ENCODE measurements around the gene PNLDC1. TPM values are rescaled to one million over a fixed set of nuclear protein-coding genes. Genes with fewer than 3 reads are reported as not detected.

Gene PNLDC1
- total RNA-seq, 4 donors from 2014 or later, result 0.34 TPM; not detected in 3

DNA sequence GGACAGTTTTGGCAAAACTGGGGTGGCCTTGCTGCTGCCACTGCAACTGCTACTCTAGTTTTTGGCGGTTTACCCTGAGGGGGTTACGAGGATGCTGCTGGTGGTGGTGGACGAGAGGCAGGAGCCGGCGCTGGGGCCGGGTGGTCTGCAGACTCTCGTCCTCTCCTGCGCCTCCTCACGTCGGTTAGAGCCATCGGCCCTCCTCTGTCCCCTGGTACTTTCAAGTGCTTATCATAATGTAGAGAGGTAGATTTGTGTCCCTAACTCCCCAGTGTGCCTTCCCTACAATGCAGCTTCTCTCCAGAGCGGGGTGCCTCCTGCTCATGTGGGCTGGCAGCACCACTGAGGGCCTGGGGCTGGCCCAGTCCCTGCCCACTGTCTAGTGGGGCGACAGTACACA, 25.9 kb downstream of the PNLDC1 start:
- TF ChIP-seq, protein P1, sequence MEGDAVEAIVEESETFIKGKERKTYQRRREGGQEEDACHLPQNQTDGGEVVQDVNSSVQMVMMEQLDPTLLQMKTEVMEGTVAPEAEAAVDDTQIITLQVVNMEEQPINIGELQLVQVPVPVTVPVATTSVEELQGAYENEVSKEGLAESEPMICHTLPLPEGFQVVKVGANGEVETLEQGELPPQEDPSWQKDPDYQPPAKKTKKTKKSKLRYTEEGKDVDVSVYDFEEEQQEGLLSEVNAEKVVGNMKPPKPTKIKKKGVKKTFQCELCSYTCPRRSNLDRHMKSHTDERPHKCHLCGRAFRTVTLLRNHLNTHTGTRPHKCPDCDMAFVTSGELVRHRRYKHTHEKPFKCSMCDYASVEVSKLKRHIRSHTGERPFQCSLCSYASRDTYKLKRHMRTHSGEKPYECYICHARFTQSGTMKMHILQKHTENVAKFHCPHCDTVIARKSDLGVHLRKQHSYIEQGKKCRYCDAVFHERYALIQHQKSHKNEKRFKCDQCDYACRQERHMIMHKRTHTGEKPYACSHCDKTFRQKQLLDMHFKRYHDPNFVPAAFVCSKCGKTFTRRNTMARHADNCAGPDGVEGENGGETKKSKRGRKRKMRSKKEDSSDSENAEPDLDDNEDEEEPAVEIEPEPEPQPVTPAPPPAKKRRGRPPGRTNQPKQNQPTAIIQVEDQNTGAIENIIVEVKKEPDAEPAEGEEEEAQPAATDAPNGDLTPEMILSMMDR (IDR thresholded peaks at IDR 0.05; ENCODE audit: low read depth), result no peak

DNA sequence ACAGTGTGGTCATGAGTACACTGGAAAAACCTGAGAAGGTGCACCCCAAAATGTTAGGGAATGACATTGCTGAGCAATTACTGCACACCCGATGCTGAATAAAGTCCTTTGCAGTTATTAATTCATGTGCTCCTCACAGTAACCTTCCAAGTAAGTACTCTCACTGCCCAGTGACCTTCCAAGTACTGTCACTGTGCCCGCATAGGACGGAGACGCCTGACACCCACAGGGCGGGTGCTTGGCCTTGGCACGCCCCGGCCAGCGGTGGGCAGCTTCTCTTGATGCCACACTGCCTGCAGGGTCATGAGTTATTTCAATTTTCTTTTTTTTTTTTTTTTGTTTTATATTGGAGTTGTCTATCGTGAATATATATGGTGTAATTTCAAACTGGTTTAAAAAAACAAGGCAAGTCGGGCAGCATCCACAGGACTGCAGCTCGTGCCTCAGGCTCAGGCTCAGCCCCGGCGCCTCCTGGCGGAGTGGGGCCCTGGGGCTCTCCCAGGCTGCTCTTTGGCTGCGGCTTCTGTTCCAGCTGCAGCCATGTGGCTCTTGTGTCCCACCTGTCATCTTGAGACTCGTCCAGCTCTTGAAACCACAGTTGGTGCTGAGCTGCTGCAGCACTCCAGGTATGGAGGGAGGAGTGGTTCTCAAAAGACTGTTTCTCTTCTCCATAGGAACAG, 27.0 kb downstream of the PNLDC1 start:
- TF ChIP-seq, protein P1 (IDR thresholded peaks at IDR 0.05; ENCODE audit: low read depth), result no peak

DNA sequence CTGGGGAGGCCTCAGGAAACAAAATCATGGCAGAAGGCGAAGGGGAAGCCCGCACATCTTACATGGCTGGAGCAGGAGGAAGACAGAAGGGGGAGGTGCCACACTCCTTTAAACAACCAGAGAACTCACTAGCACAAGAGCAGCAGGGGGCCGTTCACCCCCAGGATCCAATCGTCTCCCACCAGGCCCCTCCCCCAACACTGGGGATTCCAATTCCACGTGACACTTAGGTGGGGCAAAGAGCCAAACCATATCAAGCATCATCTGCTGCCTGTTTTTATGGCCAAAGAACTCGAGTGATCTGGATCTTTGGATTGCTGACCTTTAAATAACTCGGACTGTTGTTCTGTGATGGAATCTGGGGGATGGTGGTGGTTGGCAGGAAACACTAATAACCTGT, 28.0 kb downstream of the PNLDC1 start:
- TF ChIP-seq, protein P1 (IDR thresholded peaks at IDR 0.05; ENCODE audit: low read depth), result no peak

DNA sequence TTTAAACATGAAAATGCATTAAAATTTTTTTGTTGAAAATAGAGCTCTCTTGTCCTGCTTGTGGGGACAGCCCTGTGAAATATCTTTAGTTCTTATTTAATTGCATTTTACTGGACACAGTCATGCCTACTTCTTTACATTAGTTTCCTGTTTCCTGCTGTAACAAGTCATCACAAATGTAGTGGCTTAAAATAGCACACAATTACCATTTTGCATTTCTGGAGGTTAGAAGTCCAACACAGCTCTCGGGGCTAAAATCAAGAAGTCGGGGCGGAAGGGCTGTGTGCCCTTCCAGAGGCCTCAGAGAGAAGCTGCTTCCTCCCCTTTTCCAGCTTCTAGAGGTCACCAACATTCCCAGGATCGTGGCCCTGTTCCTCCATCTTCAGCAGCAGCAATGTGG, 29.4 kb downstream of the PNLDC1 start:
- TF ChIP-seq, protein P1 (IDR thresholded peaks at IDR 0.05; ENCODE audit: low read depth), result no peak

DNA sequence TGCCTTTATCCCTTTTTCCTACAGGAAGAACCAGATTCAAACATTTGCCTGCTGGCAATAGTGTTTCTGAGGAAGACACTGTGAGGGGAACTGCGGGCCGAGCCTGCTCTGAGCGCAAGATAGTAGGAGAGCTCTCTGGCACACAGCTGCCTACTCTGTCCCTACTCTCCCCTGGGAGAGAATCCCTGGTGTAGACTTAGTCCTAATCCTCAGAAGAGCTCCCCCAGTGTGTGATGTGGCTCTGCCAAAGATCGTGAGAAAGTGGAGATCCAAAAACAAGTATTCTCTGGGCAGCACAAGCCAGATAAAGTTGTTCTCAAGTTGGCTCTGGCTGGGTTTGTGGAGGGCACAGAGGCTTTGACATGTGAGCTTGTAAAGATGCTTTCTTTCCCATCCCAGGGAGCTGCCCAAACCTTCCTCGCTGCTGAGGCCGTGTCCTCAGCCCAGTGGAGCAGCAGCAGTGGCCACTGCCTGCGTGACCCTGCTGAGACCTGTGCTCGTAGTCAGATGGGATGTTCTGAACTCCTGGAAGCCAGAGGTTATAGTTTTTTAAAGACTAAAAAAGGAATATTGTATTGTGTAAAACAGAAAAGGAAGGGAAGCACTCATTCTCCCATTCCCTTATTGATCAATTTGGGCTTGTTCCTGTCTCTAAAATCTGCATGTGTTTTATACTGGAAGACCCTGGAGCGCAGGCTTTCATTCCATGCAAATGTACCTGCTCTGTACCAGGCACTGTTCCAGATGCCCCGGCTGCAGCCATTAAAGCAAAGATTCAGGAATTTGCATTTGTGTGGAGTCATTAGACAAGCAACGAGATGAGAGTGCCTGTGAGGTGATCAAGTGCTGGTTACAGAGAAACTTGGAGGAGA, 30.7 kb downstream of the PNLDC1 start:
- TF ChIP-seq, protein P1 (IDR thresholded peaks at IDR 0.05; ENCODE audit: low read depth), result no peak

DNA sequence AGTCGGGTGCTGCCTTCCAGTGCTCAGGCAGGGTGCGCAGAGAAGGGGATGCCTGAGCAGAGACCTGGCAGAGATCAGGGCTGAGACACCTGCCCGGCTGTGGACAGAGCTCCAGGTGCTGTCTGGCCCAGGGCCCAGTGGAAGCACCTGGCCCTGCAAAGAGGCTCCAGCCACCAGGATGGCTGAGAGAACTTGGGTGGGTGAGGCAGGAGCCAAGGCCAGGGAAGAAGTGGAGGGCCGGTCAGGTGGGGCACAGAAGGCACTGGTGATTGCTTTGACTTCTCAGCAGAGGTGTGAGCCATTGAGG, 31.2 kb downstream of the PNLDC1 start:
- TF ChIP-seq, protein P1 (IDR thresholded peaks at IDR 0.05; ENCODE audit: low read depth), result no peak

DNA sequence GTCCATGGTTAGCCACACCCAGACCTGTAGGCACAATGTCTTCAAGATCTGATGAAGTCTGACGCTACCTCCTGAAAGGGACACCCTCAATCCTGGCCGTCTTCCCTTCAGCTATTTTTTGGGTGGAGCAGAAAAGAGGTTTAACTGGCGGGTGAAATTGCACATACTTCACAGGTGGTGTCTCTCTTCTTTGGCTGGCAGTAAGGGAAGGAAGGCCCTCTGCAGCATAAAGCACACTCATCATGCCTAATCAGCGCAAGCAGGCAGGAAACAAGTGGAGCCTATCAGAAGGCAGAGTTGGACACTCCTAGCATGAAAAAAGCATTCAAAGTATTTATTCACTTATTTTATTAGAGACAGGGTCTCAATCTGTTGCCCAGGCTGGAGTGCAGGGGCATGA, 32.9 kb downstream of the PNLDC1 start:
- TF ChIP-seq, protein P1 (IDR thresholded peaks at IDR 0.05; ENCODE audit: low read depth), result no peak

All from subcutaneous adipose tissue (tissue), 4 donors.